ENCODE measurements around the gene CYSRT1.

CYSRT1 gene

DNA sequence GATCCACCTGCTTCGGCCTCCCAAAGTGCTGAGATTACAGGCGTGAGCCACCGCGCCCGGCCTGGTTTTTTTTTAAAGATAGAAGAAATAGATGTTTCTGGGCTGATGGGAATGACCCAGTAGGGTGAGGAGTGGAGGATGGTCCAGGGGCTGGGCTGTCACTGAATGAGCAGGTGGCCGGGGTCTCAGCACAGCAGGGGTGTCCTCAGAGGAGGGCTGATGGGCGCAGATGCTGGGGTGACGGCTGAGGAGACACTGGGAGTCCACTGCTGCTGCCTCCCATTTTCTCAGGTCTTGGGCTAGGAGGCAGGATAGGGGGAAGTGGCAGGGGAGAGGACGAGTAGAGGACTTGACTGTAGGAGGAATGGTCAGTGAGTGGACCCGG, 50.2 kb downstream of the CYSRT1 start:
- DNase-seq, result no peak

Measured in NCI-H2171 treated with DMSO at 0.1 percent for 48 hours (cell line).